Mononuclear cell (primary cell): ENCODE results near the gene SIMC1. TPM values are rescaled to one million over a fixed set of nuclear protein-coding genes. Genes with fewer than 3 reads are reported as not detected.
"Not testable (repeated sequence)": the region's sequence is repeated elsewhere in the genome, so short reads cannot be mapped to it uniquely, and the experiment has no call there.

ENCODE experiments used
- H3K27me3 ChIP-seq: 2 replicates; pipeline ENCODE4 v1.6.0; 2011; ENCODE audit warnings: low read length, control low read depth; ENCODE audit not compliant: insufficient read depth
- H3K4me1 ChIP-seq: 2 replicates; pipeline ENCODE4 v1.5.1; 2011; ENCODE audit warnings: mild to moderate bottlenecking, low read length, control low read depth; ENCODE audit not compliant: insufficient read depth
- H3K4me3 ChIP-seq: 2 replicates; pipeline ENCODE4 v1.5.1; 2011; ENCODE audit warnings: mild to moderate bottlenecking, low read length, moderate library complexity
- H3K9me3 ChIP-seq: 2 replicates; pipeline ENCODE4 v1.5.1; 2011; ENCODE audit warnings: low read depth, mild to moderate bottlenecking, control low read depth, low read length
- total RNA-seq: library from RNA; depleted of rRNA; stranded (reverse); fragments of >200 nt; gene quantifications from one replicate; pipeline ENCODE4 v1.2.3, GENCODE V29; 2012

Gene SIMC1
- total RNA-seq, 1 donor = 11.5 TPM

DNA sequence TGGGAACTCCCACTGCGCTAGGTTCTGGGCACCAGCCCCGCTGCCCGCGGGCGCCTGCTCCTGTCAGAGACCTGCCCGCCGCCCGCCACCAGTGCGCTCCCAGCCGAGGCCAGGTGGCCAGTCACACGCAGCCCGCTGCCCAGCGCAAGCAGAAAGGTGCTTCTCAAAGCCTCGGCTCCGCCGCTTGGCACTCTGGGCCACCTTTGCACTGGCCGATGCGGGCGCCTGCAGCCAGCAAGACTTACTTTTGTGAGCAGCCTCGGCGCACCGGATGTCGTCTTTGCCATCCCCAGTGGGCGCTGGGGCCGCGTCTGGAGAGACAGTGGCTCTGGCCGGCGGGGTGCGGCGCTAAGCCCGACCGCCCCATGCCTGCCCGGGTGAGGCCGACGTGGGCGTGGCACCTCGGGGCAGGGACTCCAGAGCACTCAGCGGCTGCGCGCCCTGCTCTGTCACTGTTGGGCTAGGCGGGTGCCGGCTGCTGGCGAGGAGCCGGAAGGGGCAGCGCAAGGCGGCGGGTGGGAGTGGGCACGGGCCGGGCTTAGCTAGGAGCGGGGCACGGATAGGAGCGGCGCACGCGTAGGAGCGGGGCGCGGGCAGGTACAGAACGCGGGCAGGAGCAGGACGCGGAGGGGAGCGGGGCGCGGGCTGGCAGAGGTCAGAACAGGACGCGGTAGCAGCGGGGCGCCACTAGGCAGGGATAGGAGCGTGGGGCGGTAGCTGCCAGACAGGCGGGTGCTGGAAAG is 39.1 kb upstream of the SIMC1 start:
- not testable (repeated sequence) for H3K9me3 ChIP-seq, H3K27me3 ChIP-seq, H3K4me1 ChIP-seq, H3K4me3 ChIP-seq

DNA sequence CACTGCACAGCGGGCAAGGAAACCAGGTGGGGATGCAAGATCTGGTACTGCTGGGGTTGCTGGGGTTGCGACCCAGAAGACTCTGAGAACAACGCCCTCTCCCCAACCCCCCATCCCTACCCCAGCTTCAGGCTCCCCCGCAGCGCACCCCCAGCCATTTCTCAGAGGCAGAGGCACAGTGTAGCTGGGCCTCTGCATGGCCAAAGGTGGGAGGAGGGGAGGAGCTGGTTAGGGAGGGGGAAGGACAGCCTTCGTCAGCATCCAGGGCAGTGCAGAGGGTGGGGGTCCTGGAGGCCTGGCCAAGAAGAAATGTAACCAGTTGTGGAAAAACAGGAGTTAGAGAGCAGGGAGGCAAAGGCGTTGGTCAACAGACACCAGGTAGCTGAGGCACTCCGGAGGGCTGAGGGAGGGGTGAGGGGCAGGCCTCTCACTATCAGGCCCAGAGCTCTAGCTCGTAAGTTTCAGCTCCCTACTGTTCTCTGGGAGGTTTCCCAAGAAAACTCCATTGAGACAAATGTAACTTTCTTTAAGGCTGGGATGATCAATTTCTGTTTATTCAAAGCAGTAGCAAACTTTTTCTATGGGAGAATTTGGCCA is 38.3 kb upstream of the SIMC1 start:
- not testable (repeated sequence) for H3K27me3 ChIP-seq

DNA sequence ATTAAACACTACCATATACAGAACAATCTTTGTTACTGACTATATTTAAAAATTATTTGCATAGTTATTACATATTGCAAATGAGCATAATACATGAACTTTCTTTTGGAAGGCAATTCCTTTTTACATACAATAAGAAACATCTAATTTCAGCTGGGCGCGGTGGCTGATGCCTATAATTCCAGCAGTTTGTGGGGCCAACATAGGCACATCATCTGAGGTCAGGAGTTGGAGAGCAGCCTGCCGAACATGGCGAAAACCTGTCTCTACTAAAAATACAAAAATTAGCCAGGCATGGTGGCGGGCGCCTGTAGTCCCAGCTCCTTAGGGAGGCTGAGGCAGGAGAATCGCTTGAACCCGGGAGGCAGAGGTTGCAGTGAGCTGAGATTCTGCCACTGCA is 36.4 kb upstream of the SIMC1 start:
- no peaks in the 10 kb centered on the region for H3K9me3 ChIP-seq
- no peak overlapping the region for H3K4me3 ChIP-seq
- H3K4me1 ChIP-seq = no peaks in the 10 kb centered on the region
- H3K27me3 ChIP-seq = no peaks in the 10 kb centered on the region

More for the DNA sequence above, 38.3 kb upstream of the SIMC1 start:
- H3K4me3 ChIP-seq, H3K4me1 ChIP-seq, H3K9me3 ChIP-seq: not testable (repeated sequence)

DNA sequence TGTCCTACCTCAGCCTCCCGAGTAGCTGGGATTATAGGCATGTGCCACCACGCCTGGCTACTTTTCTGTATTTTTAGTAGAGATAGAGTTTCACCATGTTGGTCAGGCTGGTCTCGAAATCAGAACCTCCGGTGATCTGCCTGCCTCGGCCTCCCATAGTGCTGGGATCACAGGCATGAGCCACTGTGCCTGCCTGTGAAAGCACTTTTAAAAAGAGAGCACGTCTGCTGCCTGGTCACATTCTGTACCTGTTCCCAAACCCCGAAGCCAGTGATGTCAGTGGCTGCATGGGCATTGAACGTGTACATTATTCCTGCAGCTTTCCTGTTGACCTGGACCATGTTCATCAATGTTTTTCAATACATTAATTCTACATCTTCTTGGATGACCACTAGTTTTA is 35.1 kb upstream of the SIMC1 start:
- no peak overlapping the region for H3K4me3 ChIP-seq
- H3K27me3 ChIP-seq = no peaks in the 10 kb centered on the region
- no peaks in the 10 kb centered on the region for H3K4me1 ChIP-seq
- no peaks in the 10 kb centered on the region for H3K9me3 ChIP-seq

DNA sequence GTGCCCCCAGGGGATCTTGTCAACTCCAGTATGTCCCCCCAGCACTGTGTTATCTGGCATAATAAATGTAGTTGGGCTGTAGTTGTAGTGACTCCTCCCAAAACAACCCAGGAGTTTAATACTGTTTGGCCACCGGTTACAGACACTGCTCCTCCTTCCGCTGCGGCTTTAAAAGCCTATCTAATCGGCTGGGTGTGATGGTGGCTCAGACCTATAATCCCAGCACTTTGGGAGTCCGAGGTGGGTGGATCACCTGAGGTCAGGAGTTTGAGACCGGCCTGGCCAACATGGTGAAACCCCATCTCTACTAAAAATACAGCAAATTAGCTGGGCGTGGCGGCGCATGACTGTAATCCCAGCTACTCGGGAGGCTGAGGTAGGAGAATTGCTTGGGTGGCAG is 34.7 kb upstream of the SIMC1 start:
- not testable (repeated sequence) for H3K27me3 ChIP-seq, H3K4me1 ChIP-seq, H3K4me3 ChIP-seq, H3K9me3 ChIP-seq

DNA sequence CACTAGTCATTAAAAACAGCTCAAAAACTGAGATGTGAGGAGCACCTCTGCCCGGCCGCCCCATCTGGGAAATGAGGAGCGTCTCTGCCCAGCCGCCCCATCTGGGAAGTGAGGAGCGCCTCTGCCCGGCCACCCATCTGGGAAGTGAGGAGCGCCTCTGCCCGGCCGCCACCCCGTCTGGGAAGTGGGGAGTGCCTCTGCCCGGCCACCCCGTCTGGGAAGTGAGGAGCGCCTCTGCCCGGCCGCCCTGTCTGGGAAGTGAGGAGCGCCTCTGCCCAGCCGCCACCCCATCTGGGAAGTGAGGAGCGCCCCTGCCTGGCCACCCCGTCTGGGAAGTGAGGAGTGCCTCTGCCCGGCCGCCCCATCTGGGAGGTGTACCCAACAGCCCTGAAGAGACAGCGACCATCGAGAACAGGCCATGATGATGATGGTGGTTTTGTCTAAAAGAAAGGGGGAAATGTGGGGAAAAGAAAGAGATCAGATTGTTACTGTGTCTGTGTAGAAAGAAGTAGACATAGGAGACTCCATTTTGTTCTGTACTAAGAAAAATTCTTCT is 23.7 kb upstream of the SIMC1 start:
- H3K27me3 ChIP-seq, H3K4me3 ChIP-seq, H3K4me1 ChIP-seq, H3K9me3 ChIP-seq: not testable (repeated sequence)

DNA sequence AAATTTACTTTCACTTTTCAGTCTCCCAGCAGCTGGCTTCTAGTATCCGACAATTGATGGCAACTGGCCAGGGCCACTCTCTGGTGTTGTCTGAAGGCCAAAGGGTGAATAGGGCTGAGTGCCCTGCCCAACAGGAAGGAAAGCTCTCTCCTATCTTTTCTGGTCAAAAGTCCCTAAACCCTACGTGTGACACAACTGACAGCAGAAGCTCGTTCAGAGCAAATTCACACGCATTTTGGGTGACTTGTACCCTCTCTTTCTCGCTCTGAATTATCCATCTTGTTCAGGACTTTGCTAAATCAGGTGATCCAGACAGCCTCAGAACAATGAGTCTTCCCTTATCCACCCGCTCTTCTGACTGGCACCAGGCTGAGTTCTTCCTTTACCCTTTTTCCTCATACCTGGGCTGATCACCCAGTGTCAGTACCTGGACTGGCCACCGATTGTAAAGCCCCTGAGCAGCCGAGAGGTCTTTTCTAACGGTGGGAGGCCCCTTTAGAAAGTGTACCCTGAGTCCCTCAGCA is 21.8 kb upstream of the SIMC1 start:
- not testable (repeated sequence) for H3K4me1 ChIP-seq, H3K9me3 ChIP-seq, H3K4me3 ChIP-seq, H3K27me3 ChIP-seq

DNA sequence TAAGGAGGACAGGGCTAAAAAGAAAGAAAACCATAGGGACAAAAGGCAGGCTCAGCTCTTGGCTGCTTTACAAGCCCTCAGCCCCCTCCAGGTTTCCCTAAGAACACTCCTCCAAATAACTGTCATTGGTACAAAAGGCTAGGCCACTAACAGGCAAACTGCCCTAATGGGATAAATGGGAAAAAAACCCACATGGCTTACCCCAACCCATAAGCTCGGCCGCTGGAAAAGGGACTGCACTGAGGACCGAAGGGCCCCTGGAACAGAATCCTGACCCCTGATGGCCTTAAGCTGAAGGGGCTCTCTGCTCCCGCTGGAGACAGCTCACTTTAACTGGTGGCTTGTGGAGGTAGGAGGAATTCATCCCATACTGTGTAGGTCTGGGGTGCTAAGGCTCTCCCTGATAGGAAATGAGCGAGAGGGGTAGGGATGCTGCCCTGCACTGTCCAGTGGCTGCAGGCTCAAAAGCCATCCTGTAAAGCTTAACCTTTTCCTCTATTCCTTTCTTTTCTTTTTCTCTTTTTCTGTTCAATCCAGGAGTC is 21.0 kb upstream of the SIMC1 start:
- H3K27me3 ChIP-seq, H3K9me3 ChIP-seq, H3K4me3 ChIP-seq, H3K4me1 ChIP-seq: not testable (repeated sequence)

DNA sequence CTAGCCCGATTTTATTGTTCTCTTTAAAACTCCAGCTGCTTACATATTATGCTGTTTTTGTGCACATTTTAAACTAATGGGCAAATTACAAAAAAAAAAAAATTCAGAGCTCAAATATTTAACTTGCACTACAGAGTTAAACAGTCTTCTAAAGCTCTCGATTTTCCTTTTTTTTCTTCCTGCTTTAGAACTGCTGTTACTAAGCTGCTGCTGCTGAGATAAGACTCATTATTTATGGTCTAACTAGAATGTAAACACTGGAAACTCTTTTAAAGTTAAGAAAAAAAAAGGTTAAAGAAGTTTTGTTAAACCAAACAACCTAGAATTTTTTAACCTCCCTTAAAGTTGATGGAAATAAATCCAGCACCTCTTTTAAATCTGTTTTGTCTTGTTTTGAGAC is 20.5 kb upstream of the SIMC1 start:
- not testable (repeated sequence) for H3K27me3 ChIP-seq, H3K9me3 ChIP-seq, H3K4me1 ChIP-seq, H3K4me3 ChIP-seq

DNA sequence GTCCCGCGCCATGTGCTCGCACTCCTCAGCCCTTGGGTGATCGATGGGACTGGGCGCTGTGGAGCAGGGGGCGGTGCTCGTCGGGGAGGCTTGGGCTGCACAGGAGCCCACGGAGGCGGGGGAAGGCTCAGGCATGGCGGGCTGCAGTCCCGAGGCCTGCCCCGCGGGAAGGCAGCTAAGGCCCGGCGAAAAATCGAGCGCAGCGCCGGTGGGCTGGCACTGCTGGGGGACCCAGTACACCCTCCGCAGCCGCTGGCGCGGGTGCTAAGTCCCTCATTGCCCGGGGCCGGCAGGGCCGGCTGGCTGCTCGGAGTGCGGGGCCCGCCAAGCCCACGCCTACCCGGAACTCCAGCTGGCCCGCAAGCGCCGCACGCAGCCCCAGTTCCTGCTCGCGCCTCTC is 16.2 kb upstream of the SIMC1 start:
- not testable (repeated sequence) for H3K4me1 ChIP-seq, H3K27me3 ChIP-seq, H3K9me3 ChIP-seq, H3K4me3 ChIP-seq

DNA sequence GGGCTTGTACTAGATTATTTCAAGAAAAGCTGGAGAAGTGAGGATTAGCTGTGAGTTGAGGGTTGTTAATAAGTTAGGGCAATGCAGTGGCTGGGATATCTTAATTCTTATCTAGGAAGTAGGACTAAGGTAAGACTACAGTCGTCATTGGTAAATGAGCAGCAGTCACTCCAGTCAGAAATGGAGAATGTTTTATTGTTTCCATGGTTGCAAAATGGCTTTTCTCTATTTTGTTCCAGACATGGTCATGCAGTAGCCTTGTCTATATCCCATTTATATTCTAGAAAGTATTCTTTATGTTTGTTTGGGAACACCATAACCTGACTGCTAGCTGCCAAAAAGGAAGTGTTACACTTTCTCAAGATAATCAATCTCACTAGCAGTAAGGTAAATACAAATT is 9.9 kb upstream of the SIMC1 start:
- H3K4me1 ChIP-seq, H3K9me3 ChIP-seq, H3K27me3 ChIP-seq, H3K4me3 ChIP-seq: not testable (repeated sequence)

DNA sequence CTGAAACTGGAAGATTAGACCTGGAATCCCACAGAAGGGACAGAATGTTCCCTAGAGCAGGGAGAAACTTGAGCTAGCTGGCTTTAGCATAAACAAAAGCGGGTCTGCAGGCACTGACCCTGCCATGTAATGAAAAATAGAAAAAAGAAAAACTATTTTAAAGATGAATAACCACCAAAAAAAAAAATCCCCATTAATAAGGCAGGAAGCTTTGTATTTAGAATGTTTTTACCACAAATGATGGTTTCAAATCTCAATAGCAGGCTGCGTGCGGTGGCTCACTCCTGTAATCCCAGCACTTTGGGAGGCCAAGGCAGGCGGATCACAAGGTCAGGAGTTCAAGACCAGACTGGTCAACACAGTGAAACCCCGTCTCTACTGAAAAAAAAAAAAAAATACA is 5.0 kb upstream of the SIMC1 start:
- not testable (repeated sequence) for H3K27me3 ChIP-seq, H3K4me3 ChIP-seq, H3K9me3 ChIP-seq, H3K4me1 ChIP-seq

DNA sequence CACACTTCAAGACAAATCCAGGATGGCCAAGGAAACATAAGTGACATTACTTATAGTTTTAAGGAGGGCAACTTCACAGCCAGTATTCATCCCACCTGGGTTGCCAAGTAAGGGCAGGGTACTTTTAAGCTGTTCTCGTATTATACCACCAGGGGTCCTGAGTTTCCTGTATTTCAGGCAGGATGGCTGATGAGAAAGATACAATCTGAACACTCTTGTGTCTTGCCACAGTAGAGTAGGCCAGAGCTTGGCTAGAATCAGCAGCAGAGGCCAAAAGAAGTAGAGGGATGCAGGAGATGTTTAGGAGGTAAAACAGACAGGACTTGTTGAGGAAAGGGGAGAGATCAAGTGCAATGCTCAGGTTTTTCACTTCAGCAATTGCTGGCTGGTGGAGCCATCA is 3.1 kb upstream of the SIMC1 start:
- H3K4me3 ChIP-seq = not testable (repeated sequence)

DNA sequence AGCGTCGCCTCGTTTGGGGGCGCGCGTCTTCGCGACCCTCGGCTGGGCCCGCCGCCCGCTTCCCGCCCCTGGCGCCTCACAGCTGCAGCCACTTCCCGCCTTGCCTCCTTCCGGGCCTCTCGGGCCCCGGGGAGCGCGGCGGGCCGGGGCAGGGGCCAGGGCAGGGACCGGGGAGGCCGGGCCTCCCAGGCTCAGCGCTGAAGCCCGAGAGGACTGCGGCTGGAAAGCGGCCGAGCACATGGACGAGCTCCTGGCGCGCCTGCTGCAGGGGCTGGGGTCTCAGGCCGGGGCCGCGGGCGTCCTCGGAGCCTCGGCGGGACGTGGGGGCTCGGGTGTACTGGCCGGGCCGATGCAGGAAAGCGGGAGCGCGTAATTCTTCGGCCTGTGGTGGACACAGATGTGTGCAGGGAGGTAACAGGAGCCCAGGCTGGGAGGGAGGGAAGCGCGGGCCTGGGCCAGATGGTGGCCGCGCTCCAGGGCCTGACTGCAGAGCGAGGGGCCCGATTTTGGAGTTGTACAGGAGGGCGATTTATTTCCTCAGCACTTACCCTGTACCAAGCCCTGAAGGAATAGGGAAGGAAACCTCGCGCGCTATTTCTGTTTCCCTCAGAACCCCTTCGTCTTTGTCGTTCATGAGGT is 540 bp downstream of the SIMC1 start:
- not testable (repeated sequence) for H3K9me3 ChIP-seq, H3K27me3 ChIP-seq, H3K4me1 ChIP-seq
- H3K4me3 ChIP-seq = peak overlapping the region; percentile 36

More for the DNA sequence above, 3.1 kb upstream of the SIMC1 start:
- H3K9me3 ChIP-seq, H3K27me3 ChIP-seq, H3K4me1 ChIP-seq: not testable (repeated sequence)

DNA sequence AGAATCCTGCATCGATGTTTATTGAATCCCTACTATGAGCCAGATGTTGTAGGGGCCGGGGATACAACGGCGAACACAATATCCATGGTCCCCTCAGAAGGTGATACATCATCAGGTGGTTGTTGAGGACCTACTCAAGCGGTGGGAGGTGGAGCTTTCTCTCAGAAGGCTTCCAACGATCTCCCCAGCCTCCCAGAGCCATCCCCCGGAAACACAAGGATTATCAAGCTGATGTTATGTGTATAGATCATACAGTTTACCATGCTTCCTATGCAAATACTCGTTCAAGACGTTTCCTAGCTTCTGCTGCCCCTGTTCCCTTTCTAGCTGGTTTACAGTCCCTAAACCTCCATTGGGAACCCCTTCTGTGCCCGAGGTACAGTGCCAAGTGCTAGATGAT is 1.1 kb downstream of the SIMC1 start:
- not testable (repeated sequence) for H3K27me3 ChIP-seq, H3K9me3 ChIP-seq, H3K4me1 ChIP-seq

More for the DNA sequence above, 1.1 kb downstream of the SIMC1 start:
- H3K4me3 ChIP-seq = not testable (repeated sequence)
